ENCODE results near the gene PDZRN3. TPM values are rescaled to one million over a fixed set of nuclear protein-coding genes. Genes with fewer than 3 reads are reported as not detected.

Gene PDZRN3
- total RNA-seq, 1 experiment from 2014 or later = 0.24 TPM

DNA sequence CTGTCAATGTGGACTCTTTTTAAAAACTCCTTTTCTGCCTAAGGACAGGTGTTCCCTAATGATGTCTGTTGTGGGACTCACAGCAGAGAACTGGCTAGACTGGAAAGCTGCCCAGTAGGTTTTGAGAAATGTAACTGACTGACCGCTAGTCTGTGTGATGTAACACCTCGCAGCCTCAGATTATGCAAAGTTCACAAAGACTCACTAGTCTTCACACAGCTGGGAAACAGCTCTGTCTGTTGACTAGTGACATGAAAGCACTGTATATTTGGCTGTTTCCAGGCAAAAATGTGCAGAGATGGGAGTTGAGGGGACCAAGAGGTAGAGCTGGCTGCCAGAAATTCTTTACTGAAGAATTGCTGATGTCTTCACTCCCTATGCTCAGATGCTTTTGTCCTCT lies 10.3 kb downstream of the PDZRN3 start:
- POLR2A ChIA-PET (ENCODE audit: low non-redundant PET) = no interaction called here
- CTCF ChIA-PET = no interaction called here
- H3K36me3 ChIP-seq (ENCODE audit: insufficient read depth, low read length, poor library complexity, severe bottlenecking) = no peaks in the 10 kb centered on the region

DNA sequence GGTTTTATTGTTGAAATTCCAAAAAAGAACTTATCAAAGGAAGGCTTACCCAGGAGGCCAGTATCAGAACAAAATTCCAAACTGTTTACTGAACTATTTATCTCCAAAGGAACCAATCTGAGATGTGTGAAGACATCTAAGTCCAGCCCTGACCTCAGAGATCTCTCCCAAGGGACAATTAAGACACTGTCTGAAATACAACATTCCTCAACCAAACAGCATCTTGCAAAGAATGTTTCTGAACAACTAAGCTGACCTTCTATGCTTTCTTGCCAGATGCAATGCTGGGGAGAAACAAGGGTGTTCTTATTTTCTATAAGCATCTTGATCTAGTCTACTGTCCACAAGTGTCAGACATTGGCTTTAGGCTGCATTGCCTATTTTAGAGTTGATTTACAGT lies 13.6 kb downstream of the PDZRN3 start:
- Histone ChIP-seq H3K4me3 (ENCODE audit: low read depth, low read length, poor library complexity, severe bottlenecking) (no peak overlapping the region), H3K27me3 (replicated peaks; ENCODE audit: insufficient read depth, low read depth, low read length, poor library complexity) (no peaks in the 10 kb centered on the region), H3K27ac (ENCODE audit: low read depth, low read length, poor library complexity, severe bottlenecking) (no peak overlapping the region), H3K36me3 (ENCODE audit: insufficient read depth, low read length, poor library complexity, severe bottlenecking) (no peaks in the 10 kb centered on the region), H3K9me3 (ENCODE audit: low read depth, low read length, poor library complexity, severe bottlenecking) (no peaks in the 10 kb centered on the region), H3K4me1 (ENCODE audit: insufficient read depth, low read length, poor library complexity, severe bottlenecking) (no peaks in the 10 kb centered on the region)
- intact Hi-C loops (cut with micrococcal nuclease; ENCODE audit: unreplicated experiment) = no loop called here
- DNase-seq (ENCODE audit: low spot score) = no peak
- TF ChIP-seq, protein P1, sequence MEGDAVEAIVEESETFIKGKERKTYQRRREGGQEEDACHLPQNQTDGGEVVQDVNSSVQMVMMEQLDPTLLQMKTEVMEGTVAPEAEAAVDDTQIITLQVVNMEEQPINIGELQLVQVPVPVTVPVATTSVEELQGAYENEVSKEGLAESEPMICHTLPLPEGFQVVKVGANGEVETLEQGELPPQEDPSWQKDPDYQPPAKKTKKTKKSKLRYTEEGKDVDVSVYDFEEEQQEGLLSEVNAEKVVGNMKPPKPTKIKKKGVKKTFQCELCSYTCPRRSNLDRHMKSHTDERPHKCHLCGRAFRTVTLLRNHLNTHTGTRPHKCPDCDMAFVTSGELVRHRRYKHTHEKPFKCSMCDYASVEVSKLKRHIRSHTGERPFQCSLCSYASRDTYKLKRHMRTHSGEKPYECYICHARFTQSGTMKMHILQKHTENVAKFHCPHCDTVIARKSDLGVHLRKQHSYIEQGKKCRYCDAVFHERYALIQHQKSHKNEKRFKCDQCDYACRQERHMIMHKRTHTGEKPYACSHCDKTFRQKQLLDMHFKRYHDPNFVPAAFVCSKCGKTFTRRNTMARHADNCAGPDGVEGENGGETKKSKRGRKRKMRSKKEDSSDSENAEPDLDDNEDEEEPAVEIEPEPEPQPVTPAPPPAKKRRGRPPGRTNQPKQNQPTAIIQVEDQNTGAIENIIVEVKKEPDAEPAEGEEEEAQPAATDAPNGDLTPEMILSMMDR (conservative IDR thresholded peaks at IDR 0.05; ENCODE audit: low read depth, low read length) = no peak
- no peak for TF ChIP-seq EZH2 (IDR thresholded peaks at IDR 0.05; ENCODE audit: borderline replicate concordance, low read depth, low read length, poor library complexity, severe bottlenecking)
- ChIA-PET CTCF (no interaction called here), POLR2A (ENCODE audit: low non-redundant PET) (no interaction called here)
- BruUV-seq (replicated peaks) = no TSS peak

More for the DNA sequence above, 10.3 kb downstream of the PDZRN3 start:
- no TSS peak for BruUV-seq (replicated peaks)
- Histone ChIP-seq H3K27me3 (replicated peaks; ENCODE audit: insufficient read depth, low read depth, low read length, poor library complexity) (no peaks in the 10 kb centered on the region), H3K4me3 (ENCODE audit: low read depth, low read length, poor library complexity, severe bottlenecking) (no peak overlapping the region), H3K9me3 (ENCODE audit: low read depth, low read length, poor library complexity, severe bottlenecking) (no peaks in the 10 kb centered on the region), H3K27ac (ENCODE audit: low read depth, low read length, poor library complexity, severe bottlenecking) (no peak overlapping the region), H3K4me1 (ENCODE audit: insufficient read depth, low read length, poor library complexity, severe bottlenecking) (no peaks in the 10 kb centered on the region)
- no peak for DNase-seq (ENCODE audit: low spot score)
- intact Hi-C loops (cut with micrococcal nuclease; ENCODE audit: unreplicated experiment) = no loop called here
- TF ChIP-seq, protein P1 (conservative IDR thresholded peaks at IDR 0.05; ENCODE audit: low read depth, low read length) = no peak
- TF ChIP-seq EZH2 (IDR thresholded peaks at IDR 0.05; ENCODE audit: borderline replicate concordance, low read depth, low read length, poor library complexity, severe bottlenecking) = no peak

DNA sequence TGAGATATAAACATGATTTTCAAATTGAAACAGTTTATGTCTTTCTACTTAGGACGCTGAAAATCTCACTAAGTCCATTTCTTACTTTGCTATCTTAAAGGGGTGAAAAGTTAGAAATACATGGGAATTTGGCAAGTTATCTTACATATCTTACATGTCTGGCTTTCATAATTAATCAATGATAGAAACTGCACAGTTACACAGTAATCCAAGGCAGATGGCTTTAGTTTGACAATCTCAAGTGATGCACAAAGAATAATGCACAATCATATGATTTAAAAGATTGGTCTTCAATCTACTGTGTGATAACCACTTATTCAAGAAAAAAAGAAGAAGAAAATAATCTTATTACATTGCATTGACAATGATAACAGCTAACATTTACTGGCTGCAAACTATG lies 14.2 kb downstream of the PDZRN3 start:
- Histone ChIP-seq H3K27me3 (replicated peaks; ENCODE audit: insufficient read depth, low read depth, low read length, poor library complexity) (no peaks in the 10 kb centered on the region), H3K36me3 (ENCODE audit: insufficient read depth, low read length, poor library complexity, severe bottlenecking) (no peaks in the 10 kb centered on the region), H3K9me3 (ENCODE audit: low read depth, low read length, poor library complexity, severe bottlenecking) (no peaks in the 10 kb centered on the region), H3K4me3 (ENCODE audit: low read depth, low read length, poor library complexity, severe bottlenecking) (no peak overlapping the region), H3K4me1 (ENCODE audit: insufficient read depth, low read length, poor library complexity, severe bottlenecking) (no peaks in the 10 kb centered on the region), H3K27ac (ENCODE audit: low read depth, low read length, poor library complexity, severe bottlenecking) (no peak overlapping the region)
- DNase-seq (ENCODE audit: low spot score) = no peak
- CTCF ChIA-PET = no interaction called here
- TF ChIP-seq, protein P1 (conservative IDR thresholded peaks at IDR 0.05; ENCODE audit: low read depth, low read length) = no peak
- TF ChIP-seq EZH2 (IDR thresholded peaks at IDR 0.05; ENCODE audit: borderline replicate concordance, low read depth, low read length, poor library complexity, severe bottlenecking) = no peak
- intact Hi-C loops (cut with micrococcal nuclease; ENCODE audit: unreplicated experiment) = no loop called here
- POLR2A ChIA-PET (ENCODE audit: low non-redundant PET) = no interaction called here
- no TSS peak for BruUV-seq (replicated peaks)

Measured in A673 (cell line).